VCaP (cell line): Measurements from ENCODE around the gene GDAP1L1.

Experiments used
- H3K27ac ChIP-seq: fragments of 450-650 bp; 2 replicates; pipeline ENCODE4 v1.5.1; 2017
- CTCF ChIP-seq: fragments of 450-650 bp; conservative IDR thresholded peaks from 2 replicates; pipeline ENCODE4 v1.5.1; 2017; ENCODE audit warnings: mild to moderate bottlenecking, moderate library complexity

The GDAP1L1 gene

GRCh38 chr20:44247586-44248409 is 690 bp downstream of the GDAP1L1 start:
- no peak for TF ChIP-seq CTCF
- peak overlapping the region; percentile 63; the same call in 1 of the 2 replicates for H3K27ac ChIP-seq

DNA sequence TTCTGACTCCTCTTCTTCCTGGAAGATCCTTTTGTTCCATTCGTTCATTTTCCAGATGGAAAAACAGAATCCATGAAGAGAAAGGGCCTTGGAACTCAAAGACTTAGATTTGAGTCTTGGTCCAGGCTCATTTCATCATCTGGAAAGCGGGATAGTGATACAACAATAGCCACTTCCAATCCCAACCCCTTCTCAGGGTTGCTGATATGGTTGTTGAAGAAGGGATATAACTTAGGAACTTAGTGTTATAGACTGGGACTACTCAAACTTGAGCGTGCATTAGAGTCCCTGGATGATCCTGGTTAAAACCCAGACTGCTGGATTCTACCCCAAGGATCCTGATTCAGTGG is 1.3 kb downstream of the GDAP1L1 start:
- no peak overlapping the region for H3K27ac ChIP-seq
- TF ChIP-seq CTCF, result no peak

DNA sequence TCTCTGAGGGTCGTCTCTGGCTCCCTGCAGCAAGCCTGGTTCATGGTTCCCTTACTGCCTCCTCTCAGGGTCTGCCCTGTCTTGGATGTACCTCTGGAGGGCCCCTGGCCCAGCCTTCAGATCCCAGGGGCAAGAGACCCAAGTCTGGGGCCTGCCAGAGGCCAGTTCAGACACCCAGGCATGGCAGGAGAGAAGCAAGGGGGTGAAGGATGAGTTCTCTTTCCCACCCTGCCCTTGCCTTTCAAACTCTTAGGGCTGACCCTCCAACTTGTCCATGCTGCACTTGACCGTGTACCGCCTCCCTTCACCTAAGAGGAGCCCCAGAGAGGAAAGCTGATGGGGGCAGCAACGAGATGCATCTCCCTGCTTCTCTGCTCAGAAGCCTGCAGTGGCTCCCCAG is 4.2 kb downstream of the GDAP1L1 start:
- no peak overlapping the region for H3K27ac ChIP-seq
- TF ChIP-seq CTCF, result no peak

DNA sequence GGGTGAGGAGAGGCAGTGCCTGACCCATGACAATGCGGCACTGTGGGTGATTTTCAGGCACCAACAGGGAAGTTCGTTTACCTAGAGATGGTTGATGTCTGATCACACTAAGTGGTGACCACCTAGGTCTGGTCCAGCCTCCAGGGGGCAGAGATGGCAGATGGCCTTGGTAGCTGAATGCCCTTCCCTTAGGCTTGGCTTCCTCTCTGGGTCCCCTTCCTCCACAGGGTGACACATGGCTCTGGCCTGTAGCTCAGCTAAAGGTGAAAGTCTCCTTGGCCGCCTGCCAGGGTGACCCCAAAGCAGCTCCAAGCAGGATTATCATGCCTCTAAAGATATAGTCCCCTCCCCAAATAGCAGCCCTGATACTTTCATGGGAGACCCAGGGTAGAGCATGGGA is 6.4 kb downstream of the GDAP1L1 start:
- no peak overlapping the region for H3K27ac ChIP-seq
- TF ChIP-seq CTCF, result no peak

- H3K27ac ChIP-seq, result no peak overlapping the region
- no peak for TF ChIP-seq CTCF
Observed at GRCh38 chr20:44254073-44254472, 7.0 kb downstream of the GDAP1L1 start.

DNA sequence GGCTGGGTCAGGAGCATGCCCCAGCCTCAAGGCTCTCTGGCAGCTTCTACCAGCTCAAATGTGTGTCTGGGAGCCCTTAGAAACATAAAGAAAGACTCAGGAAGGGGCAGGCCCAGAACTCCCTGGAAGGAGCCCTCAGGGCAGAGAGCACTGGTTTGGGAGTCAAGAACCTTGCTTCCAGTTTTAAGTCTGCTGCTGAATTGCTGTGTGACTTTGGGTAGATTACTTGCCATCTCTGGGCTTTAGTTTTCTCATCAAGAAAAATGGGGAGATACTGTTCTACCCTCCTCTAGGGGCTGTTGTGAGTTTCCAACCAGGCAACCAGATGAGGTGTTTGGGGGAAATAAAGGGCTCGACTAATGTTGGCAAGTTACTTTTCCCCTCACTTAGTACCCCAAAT is 8.8 kb downstream of the GDAP1L1 start:
- no peak for TF ChIP-seq CTCF
- H3K27ac ChIP-seq, result no peak overlapping the region

GRCh38 chr20:44256961-44257360 is 9.9 kb downstream of the GDAP1L1 start:
- no peak for TF ChIP-seq CTCF
- H3K27ac ChIP-seq, result no peak overlapping the region
